AG09319 (cell line): ENCODE data around the gene SLC24A4.

Experiments used
- DNase-seq: peaks from one replicate; pipeline ENCODE4 v3.0.0-alpha.2; 2010; ENCODE audit warnings: low read depth; ENCODE audit errors: extremely low read depth
- TF ChIP-seq, protein P1 (sequence below): IDR thresholded peaks from 2 replicates; pipeline ENCODE4 v1.5.1; 2011; ENCODE audit warnings: low read depth, mild to moderate bottlenecking, inconsistent platforms, low read length, moderate library complexity

Gene SLC24A4

DNA sequence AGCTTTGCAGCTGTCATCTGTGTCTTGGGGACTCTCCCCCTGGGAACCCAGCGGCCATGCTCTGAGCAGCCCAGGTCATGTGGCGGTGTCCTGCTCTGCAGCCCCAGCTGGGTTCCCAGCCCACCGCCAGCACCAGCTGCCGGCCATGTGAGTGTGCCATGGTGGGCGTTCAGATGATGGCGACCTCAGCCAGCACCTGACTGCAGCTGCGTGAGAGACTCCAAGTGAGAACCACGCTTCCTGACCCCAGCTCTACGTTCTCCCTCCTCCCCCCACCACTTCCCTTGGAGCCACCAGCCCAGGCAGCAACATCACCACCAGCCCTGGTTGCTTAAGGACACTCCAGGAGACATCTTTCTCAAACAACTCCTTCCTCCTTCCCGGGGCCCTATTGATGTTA is 68.8 kb downstream of the SLC24A4 start:
- DNase-seq = no peak
- TF ChIP-seq, protein P1, sequence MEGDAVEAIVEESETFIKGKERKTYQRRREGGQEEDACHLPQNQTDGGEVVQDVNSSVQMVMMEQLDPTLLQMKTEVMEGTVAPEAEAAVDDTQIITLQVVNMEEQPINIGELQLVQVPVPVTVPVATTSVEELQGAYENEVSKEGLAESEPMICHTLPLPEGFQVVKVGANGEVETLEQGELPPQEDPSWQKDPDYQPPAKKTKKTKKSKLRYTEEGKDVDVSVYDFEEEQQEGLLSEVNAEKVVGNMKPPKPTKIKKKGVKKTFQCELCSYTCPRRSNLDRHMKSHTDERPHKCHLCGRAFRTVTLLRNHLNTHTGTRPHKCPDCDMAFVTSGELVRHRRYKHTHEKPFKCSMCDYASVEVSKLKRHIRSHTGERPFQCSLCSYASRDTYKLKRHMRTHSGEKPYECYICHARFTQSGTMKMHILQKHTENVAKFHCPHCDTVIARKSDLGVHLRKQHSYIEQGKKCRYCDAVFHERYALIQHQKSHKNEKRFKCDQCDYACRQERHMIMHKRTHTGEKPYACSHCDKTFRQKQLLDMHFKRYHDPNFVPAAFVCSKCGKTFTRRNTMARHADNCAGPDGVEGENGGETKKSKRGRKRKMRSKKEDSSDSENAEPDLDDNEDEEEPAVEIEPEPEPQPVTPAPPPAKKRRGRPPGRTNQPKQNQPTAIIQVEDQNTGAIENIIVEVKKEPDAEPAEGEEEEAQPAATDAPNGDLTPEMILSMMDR = no peak

DNA sequence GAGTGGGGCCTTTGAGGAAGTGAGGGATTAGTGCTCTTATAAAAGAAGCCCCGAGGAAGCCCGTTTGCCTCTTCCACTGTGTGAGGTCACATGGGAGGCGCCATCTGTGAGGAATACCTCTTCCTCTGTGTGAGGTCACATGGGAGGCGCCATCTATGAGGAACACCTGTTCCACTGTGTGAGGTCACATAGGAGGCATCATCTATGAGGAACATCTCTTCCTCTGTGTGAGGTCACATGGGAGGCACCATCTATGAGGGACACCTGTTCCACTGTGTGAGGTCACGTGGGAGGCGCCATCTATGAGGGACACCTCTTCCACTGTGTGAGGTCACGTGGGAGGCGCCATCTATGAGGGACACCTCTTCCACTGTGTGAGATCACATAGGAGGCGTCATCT is 69.7 kb downstream of the SLC24A4 start:
- no peak for DNase-seq

DNA sequence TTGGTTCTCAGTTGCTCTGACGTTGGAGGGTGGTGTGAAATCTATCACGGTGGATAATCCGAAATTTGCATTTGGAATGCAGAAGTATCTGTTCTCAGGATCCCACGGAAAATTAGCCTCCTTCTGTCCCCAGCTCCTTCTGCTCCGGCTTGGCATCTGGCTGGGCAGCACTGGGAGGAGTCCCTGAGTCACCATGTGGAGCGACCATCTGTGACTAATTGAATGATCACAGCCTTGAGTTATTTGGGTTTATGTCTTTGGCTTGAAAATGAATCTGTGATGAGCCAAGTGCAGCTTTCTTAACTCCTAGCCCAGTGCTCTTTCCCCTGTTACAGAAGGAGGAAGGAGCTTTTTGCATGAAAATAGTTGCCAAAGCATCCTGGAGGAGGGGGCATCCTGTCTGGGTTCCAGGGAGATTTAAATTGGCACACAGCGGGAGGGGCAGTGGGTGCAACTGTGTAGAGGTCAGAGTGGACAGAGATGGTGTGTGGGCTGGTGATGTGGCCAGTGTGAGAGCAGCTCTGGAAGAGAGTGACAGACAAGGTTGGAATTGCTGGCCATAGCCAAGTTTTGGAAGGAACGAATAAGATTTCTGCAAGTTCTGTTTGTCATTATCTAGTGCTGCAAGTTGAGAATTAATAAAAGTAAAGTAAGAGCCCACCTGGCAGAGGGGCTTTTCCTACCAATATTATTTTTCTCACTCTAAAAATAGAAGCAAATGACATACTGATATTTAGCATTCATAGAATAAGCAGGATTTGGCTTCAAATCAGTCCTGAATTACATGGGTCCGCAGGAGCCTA is 74.4 kb downstream of the SLC24A4 start:
- no peak for DNase-seq
- TF ChIP-seq, protein P1 = no peak

More for the DNA sequence above, 69.7 kb downstream of the SLC24A4 start:
- TF ChIP-seq, protein P1 = no peak

DNA sequence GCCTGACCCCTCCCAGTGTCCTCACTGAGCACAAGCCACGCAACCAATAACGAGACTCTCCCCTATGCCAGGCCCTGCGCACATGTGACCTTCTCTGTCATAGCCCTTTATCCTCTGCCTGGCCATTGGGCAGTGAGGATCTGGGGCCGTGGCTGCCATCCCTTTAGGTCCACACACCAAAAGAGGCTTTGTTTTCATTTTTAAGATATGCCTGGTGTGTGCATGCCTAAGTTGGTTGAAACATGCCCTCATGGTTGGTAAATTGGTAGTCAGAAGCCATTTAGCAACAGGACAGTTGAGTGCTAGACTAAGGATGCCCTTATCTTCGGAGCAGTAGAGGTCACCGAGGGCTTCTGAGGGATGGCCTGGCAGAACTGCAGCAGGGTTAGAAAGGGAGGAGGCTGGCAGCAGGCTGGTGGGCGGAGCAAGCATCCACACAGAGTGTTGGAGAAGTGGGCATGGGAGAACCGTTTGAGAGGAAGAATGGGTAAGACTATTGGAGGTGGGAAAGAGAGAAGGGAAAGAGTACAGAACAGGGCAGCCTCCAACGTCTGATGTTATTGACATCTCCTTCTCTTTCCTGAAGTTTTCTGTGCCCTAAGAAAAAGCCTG is 75.1 kb downstream of the SLC24A4 start:
- DNase-seq = no peak
- TF ChIP-seq, protein P1 = no peak

DNA sequence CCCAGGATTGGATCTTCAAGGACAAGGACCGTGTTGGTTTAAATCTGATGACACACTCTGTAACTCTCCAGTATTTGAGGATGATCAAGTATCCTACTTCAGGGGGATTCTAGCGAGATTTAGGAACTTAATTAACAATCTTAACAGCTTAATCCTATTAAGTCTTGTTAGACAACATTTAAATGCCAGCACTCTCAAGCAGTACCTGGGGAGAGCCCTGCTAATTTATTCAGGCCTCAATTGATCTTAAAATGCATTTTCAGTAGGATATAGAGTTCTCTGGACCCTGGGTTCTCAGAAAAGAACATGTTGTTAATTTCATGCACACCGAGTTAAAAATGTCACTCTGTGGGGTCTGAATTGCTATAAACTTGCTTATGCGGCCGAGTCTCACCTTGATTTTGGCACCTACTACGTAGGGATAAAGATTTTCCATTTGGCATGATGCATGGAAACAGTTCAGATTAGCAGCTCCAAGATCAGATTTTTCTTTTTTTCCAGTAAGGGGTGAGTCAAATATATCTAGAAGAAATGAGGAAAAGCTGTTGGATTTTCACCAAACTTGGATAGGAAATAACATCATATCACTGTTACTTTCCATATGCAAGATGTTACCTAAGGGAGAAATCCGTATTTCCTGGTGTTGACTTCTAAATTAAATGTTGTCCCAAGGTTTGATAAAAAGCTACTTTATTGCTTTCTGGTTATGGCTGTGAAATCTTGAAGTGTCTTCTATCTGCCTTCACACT is 76.1 kb downstream of the SLC24A4 start:
- DNase-seq = no peak
- TF ChIP-seq, protein P1 = no peak

DNA sequence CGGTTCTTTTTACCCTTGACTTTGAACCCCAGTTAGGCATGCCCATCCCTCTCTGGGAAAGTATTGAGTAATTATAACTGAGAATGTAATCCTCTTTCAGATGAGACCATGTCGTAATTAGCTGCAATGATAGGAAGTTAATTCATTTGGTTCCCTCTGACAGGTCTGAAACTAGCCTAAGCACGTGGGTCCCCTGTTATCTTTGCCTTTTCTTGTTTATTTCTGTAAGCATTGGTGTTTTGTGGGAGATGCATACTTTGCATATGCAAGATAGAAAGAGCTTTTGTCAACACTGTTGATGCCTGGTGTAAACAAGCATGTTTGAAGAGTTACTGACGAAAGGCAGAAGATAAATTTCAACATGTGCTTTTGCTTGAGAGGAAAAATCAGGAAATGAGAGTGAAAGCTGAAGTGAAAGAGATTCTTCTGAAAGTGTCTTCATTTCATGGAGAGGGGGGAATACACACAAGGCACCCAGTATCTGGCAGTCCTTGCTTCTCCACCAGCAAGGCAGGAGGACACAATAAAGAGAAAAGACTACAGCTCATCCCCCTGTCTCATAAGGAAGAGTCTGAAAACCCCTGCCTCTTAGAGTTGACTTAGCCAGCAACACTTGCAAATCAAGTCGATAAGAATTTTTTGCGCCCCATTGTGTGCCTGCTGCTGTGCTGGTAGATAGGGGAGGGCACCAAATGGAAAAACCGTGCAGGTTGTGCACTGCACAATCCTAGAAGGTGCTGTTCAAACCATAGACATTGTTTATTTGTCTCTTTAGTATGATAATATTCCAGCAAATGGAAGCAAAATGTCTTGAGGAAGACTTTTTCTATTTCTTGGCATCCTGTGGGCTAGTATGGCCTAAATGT is 77.8 kb downstream of the SLC24A4 start:
- TF ChIP-seq, protein P1 = no peak
- DNase-seq = no peak
